ENCODE results near the gene PPL. TPM values are rescaled to one million over a fixed set of nuclear protein-coding genes. Genes with fewer than 3 reads are reported as not detected.

PPL gene
- total RNA-seq, 4 donors from 2014 or later: 12.8 to 23.1 (median 18.3) TPM

DNA sequence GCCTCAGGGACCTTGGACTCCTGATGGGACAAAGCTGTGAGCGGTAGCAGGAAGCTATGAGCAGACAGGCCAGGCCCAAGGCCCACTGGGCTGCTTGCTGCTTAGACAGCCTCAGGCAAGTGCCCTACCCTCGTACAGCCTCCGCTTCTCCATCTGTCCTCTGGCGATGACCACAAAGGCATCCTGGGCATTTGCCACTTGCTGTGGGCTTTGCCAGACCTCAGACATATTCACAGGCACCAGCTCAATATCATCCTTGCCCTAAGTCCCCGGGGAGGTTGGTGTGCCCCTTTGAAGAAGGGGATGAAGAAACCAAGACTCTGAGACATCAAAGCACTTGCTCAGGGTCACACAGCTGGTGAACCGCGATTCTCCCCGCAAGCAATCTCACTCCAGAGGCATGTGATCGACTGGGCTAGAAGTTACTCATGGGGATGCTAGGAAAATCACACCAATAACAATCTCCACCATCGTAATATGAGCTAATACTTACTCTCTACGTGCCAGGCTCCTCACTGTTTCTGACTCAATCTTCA is 21.7 kb downstream of the PPL start:
- DNase-seq (no peak), ATAC-seq (no peak)
- Histone ChIP-seq H3K27me3 (no peaks in the 10 kb centered on the region), H3K36me3 (no peaks in the 10 kb centered on the region), H3K27ac (no peak overlapping the region), H3K4me3 (no peak overlapping the region), H3K4me1 (no peaks in the 10 kb centered on the region), H3K9me3 (no peaks in the 10 kb centered on the region)
- in situ Hi-C loops (cut with MboI; ENCODE audit: low sequenced_read_pairs in 4 of 4) (no loop called here), intact Hi-C loops (cut with DNase I; ENCODE audit: low total_unique reads) (no loop called here)
- TF ChIP-seq, protein P1, sequence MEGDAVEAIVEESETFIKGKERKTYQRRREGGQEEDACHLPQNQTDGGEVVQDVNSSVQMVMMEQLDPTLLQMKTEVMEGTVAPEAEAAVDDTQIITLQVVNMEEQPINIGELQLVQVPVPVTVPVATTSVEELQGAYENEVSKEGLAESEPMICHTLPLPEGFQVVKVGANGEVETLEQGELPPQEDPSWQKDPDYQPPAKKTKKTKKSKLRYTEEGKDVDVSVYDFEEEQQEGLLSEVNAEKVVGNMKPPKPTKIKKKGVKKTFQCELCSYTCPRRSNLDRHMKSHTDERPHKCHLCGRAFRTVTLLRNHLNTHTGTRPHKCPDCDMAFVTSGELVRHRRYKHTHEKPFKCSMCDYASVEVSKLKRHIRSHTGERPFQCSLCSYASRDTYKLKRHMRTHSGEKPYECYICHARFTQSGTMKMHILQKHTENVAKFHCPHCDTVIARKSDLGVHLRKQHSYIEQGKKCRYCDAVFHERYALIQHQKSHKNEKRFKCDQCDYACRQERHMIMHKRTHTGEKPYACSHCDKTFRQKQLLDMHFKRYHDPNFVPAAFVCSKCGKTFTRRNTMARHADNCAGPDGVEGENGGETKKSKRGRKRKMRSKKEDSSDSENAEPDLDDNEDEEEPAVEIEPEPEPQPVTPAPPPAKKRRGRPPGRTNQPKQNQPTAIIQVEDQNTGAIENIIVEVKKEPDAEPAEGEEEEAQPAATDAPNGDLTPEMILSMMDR (IDR thresholded peaks at IDR 0.05 in 4 of 5, conservative IDR thresholded peaks at IDR 0.05 in 1 of 5): no peak
- TF ChIP-seq POLR2A (IDR thresholded peaks at IDR 0.05): no peak

DNA sequence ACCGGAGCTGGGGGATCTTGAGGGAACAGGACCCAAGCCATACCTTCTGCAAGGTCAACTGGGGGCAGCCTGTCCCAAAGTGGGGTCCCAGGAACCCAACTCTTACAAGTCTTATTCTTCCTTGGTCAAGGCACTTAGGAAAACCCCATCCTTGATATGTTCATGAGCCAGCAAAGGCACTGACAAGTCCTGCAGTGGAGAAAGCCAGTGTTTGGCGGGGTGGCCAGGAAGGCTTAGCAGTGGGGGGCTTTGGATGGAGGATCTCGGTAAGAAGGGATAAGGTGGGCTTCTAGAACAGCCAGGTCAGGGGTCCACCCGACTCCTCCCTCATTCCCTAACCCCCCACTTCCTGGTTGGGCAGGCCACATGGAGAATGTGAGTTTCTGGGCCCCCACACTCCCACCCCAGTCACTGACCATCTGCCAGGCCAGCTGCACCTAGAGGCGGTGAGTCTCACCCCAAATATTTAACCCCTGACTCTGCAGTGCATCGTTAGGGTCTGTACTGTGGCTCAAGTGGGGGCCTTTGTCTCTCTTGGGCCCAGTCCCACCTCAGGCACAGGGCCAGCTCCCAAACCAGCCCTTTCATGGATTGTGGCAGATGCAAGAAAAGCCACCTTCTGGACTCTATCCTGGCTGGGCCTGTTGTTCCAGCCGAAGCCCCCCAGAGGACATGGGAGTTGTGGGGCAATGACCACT is 22.3 kb downstream of the PPL start:
- intact Hi-C loops (cut with DNase I; ENCODE audit: low total_unique reads): no loop called here
- TF ChIP-seq POLR2A (IDR thresholded peaks at IDR 0.05): no peak
- TF ChIP-seq, protein P1 (IDR thresholded peaks at IDR 0.05 in 4 of 5, conservative IDR thresholded peaks at IDR 0.05 in 1 of 5): no peak
- DNase-seq (no peak), ATAC-seq (no peak)
- Histone ChIP-seq H3K9me3 (no peaks in the 10 kb centered on the region), H3K36me3 (no peaks in the 10 kb centered on the region), H3K27ac (no peak overlapping the region), H3K4me3 (no peak overlapping the region), H3K4me1 (no peaks in the 10 kb centered on the region), H3K27me3 (no peaks in the 10 kb centered on the region)
- in situ Hi-C loops (cut with MboI; ENCODE audit: low sequenced_read_pairs in 4 of 4): no loop called here

GRCh38 chr16:4913774-4914525 is 23.0 kb downstream of the PPL start:
- in situ Hi-C loops (cut with MboI; ENCODE audit: low sequenced_read_pairs in 4 of 4) (no loop called here), intact Hi-C loops (cut with DNase I; ENCODE audit: low total_unique reads) (no loop called here)
- Histone ChIP-seq H3K36me3 (no peaks in the 10 kb centered on the region), H3K27me3 (no peaks in the 10 kb centered on the region), H3K27ac (no peak overlapping the region), H3K4me1 (no peaks in the 10 kb centered on the region), H3K4me3 (no peak overlapping the region), H3K9me3 (no peaks in the 10 kb centered on the region)
- TF ChIP-seq, protein P1 (IDR thresholded peaks at IDR 0.05 in 4 of 5, conservative IDR thresholded peaks at IDR 0.05 in 1 of 5): no peak
- no peak for TF ChIP-seq POLR2A (IDR thresholded peaks at IDR 0.05)
- DNase-seq (no peak), ATAC-seq (no peak)

GRCh38 chr16:4913130-4913773 is 23.7 kb downstream of the PPL start:
- H3K27me3 ChIP-seq: no peaks in the 10 kb centered on the region
- TF ChIP-seq, protein P1 (IDR thresholded peaks at IDR 0.05 in 4 of 5, conservative IDR thresholded peaks at IDR 0.05 in 1 of 5): no peak
- no peak for TF ChIP-seq POLR2A (IDR thresholded peaks at IDR 0.05)
- DNase-seq (no peak), ATAC-seq (no peak)
- no peak overlapping the region for H3K27ac ChIP-seq
- H3K4me1 ChIP-seq: no peaks in the 10 kb centered on the region
- in situ Hi-C loops (cut with MboI; ENCODE audit: low sequenced_read_pairs in 4 of 4) (no loop called here), intact Hi-C loops (cut with DNase I; ENCODE audit: low total_unique reads) (no loop called here)
- H3K9me3 ChIP-seq: no peaks in the 10 kb centered on the region
- no peaks in the 10 kb centered on the region for H3K36me3 ChIP-seq
- H3K4me3 ChIP-seq: no peak overlapping the region

All from gastrocnemius medialis (tissue), 4 donors.